Amygdala (tissue), 56 donors: ENCODE measurements around the gene KIAA1671.

Source experiments
- DNase-seq, 56 donors: peaks; one replicate each; lab custom pipeline; 2025; lab: John Stamatoyannopoulos, UW

Gene KIAA1671

DNA sequence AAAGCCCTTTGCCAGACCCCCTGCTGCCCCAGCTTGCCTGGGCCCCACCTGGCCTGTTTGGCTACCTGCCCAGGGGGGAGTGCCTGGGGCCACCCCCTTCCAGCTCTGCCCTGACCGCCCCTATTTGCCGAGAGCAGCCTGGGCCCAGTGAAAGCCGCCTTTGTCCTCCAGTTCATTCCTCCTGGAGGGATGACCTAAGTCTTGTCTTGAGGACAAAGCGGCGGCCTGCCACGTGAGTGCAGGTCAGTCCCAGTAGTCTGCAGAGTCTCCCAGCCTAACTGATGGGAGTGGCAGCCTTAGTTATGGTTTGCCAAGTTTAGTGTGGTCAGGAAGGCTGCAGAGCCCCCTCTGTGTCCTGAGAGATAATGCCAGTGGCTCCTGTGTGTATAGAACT lies 131.3 kb downstream of the KIAA1671 start:
- peak in 27 of 56 donors; percentile 5 to 70 (median 32) for DNase-seq

DNA sequence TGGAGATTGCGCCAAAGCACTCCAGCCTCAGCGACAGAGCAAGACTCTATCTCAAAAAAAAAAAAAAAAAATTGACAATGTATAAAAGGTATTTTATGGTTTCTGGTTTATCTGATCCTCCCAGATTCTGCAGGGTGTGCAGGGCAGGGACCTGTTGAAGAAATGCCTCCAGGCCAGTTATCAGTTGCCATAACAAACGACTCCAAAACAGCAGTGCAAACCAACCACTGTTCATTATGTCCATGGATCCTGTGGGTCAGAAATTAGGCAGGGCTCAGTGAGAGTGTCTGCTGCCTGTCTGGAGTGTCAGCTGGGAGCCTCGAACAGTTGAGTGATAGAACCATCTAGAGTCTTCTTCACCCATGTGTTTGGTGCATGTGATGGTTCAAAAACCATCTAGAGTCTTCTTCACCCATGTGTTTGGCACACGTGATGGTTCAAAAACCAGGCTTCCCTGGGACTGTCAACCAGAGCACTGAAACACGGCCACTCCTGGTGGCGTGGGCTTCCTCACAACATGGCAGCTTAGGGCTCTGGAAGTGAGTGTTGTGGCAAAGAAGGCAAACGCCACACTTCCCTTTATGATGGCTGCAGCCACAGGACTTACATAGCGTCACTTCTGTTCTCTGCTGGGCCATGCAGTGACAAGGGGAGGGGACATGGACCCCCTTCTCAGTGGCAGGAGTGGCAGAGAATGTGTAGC lies 132.0 kb downstream of the KIAA1671 start:
- no peak for DNase-seq

DNA sequence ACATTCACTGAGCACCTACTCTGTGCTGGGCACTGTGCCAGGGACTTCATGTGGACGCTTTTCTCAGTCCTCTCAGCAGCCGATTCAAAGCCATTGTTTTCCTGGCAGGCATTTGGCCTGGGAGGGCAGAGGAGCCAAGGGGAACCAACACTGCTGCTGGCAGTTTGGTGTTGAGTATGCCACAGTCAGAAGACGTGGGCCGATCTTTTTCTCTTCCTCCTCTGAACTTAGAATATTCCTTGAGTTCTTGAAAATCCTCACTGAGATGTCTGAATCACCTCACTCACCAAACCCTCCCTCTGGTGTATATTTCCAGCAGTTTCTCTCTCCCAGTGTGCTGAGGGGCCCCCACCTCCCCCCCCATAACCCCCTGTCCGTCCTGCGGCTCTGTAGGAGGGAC lies 132.6 kb downstream of the KIAA1671 start:
- DNase-seq = no peak

DNA sequence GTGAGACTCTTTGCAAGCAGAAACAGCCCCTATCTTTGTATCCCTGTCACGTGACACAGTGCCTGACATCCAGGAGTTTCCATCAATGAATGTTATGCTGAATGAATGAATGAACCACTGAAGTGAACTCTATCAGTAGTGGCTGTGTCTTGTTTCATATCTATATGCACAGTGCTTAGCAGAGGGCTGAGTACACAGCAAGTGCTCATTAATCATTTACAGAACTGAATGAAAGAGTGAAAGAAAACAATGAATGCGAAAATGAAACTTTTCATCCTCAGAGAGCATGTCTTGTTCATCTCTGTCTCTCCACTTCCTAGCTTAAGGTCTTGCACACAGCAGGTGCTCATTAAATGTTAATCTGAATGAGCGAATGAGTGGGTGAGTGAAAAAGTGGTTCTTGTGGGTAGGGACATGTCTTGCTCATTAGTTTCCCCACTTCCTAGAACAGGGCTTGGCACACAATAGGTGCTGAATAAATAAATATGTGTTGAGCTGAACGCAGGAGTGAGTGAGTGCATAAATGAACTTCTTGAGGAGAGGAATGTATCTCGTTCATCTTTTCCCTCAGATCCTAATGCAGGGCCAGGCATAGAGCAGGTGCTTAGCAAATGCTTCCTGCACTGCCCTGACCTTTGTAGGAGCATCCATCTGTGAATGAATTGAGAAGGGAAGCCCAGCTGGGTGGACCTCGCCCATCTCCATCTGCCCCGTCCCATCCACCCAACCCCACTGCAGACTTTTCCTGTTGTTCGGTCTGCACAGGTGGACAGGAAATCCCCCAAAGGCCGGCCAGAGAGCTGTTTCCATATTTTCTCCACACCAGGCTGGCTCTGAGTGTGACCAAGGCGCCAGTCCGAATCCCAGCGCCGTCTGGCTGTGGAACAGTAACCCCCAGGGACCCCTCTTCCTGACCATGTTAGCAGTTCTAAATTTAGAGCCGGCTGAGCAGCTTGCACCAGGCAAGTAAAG lies 133.7 kb downstream of the KIAA1671 start:
- no peak for DNase-seq

DNA sequence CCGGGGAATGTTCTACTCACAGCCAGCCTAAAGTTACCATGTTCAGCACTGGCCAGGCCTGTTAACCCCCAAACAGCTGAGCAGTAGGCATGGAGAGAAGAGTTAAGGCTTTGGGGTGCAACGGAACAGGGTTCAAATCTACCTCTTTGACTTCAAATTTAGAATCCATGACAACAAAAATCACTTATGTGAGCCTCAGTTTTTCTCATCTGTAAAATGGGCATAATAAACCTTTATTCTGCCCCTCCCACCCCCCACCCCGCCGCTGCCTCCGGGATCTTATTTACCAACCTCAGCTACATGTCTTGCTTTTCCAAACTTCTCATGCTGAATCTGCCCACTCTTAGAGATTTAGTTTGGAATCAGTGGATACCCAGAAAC lies 134.4 kb downstream of the KIAA1671 start:
- no peak for DNase-seq

DNA sequence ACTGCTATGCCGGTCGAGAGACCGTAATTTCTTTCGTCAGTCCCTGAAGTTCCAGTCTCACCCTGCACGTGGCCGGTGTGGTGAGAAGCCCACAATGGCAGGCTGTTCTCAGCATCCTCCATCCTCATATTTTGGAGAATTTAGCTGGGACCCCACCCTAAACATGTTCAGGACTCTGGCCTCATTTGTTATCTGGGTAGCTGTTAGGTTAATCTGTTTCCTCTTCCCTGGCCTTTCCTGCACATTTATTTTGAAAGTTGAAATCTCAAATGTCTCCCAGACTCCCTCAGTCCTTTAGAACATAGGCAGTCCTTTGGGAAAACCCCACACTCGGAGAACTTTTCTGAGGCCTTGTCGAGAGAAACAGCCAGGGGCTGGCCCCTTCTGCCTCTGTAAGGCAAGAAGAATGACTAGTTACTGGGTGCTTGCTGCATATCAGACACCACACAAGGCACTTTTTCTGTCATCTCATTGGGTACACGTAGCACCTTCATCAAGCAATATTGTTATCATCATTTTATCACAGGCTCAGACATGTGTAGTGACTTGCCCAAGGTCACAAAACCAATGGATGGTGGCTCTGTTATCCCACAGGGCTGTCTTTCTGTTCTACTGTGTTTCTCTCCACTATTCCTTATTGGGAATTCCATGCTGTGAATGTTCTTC lies 137.8 kb downstream of the KIAA1671 start:
- no peak for DNase-seq

DNA sequence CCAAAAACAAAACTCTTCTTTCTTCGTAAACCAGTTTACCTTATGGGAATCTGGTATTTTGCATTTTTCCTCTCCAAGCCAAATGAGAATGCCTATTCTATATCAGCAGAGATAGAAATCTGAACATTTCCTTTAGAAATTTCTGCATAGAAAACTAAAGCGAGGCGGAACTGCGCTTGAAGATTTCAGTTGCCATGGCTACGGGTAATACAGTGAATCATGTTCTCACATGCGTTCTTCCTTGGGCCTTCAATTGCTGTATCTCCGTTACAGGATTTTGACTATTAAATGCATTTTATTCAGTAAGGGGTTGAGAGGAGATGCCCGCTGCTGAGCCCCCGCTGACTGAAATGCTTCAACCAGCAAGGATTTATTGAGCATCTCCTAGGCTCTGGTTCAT lies 138.9 kb downstream of the KIAA1671 start:
- peak in 8 of 56 donors; percentile 14 to 47 (median 30) for DNase-seq

DNA sequence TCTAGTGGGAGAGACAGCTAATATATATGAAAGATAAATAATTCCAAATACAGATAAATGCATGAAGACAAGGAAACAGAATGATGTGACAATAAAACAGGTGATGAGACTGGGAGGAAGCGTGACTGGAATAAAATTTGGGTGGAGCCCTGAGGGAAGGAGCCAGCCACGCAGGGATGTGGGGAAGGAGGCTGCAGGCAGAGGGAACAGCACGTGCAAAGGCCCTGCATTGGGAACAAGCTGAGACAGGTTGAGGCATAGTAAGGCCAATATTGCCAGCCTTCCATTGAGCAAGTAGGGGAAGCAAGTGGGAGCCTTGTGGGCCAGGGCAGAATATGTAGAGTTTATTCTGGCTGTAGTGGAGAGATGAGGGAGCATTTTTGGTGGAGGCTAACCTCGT lies 139.6 kb downstream of the KIAA1671 start:
- DNase-seq = no peak

DNA sequence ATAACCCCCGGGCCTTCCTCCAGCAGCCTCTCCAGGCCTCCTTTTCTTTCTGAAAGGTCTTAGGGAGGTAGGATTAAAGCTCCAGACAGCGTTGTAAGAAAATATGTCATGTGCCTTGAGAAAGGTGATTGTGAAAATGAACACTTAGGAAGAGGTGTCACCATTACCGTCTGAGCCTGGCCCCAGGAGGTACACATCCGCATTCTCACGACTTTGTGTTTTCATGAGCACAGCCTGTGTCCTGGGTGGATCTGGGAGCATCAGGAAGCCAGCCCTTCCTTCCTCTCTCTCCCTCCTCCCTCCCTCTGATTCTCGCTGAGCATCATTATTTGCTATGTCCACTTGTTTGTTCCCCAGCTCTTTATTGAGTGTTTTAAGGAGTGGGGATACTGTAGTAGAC lies 142.1 kb downstream of the KIAA1671 start:
- no peak for DNase-seq

DNA sequence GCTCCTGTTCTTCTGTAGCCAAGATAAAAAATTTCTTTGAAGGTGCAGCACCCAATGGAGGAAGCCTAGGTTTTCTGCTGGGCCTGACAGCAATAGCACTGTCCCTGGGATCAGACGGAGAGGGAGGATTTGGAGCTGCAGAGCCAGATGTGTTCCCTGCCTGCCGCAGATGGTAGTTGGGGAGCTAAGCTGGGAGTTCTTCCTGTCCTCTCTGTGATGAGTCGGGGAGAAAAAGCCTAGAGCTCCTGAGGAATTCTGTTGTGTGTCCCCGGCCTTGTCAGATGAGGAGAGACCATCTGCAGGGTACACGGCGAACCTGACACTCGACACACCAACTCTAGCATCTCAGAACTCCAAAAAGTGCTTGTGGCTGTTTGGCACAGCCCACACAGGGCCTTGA lies 143.4 kb downstream of the KIAA1671 start:
- DNase-seq = no peak

DNA sequence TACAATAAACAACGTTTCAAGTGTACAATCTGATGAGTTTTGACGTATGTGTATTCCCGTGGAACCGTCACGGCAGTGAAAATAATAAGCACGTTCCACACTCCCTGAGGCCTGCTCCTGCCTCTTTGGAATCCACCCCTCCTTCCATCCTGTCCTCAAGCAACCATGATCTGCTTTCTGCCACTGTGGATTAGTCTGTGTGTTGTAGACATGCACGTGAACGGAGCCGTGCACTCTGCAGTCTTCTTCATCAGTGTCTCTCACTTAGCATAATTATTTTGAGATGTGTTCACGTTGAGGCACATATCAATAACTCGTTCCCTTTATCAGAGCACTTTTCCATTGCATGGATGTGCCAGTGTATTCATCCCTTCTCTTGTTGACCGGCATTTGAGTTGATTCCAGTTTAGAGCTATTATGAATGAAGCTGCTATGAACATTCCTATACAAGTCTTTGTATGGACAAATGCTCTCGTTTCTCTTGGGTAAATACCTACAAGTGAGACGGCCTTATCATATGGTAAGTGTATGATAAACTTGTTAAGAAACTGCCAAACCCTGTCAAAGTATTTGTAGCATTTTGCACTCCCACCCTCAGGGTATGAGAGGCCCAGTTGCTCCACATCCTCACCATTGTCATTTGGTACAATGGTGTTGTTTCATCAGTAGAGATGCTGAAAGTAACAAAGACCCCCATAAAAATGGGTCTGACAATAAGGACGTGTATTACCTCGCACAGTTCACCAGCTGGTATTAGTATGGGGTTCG lies 144.3 kb downstream of the KIAA1671 start:
- DNase-seq = no peak

DNA sequence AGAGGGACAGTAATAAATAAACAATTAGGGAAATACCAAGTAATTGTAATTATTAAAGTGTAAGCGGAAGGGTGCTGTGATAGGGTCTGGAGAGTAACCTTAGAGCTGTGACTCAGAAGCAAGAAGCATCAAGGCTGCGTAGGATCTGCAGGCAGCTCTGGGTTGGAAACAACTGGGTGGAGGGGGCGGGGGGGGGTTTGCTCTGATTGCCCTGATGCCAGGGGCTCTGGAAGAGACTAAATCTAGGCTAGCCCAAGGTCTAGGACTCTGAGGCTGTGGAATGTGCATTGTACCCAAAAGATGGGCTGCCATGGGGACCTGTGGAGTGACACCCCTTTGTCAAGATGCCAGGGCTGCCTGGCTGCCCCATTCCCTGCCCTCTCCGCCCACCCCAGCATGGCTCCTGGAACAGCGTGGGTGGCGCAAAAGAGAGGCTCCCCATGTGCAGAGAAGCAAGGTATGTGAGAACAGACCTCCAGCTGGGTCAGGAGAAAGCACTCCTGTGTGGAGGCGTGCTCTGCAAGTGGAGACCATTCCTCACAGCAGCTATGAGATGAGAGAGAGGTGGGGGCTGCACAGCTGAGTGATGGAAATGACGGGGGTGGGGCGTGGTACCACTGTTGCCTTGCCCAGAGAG lies 146.0 kb downstream of the KIAA1671 start:
- DNase-seq = peak in 5 of 56 donors; percentile 18 to 38 (median 29)

DNA sequence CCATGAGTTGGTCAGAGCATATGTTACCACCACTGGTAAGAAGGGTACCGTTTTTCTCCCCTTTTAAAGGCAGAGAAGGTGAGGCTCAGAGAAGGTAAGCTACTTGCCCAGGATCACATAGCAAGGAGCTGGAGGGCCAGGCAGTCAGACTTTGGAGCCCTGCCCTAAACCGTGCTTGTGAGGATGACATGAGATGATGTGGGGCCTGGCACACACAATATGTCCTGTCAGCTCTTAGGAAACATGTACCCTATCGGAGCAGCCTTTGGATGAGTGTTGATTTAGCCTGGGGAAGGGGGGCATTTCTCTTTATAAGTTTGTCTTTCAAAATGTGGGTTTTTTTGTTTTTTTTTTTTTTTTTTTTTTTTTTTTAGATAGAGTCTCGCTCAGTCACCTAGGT lies 146.7 kb downstream of the KIAA1671 start:
- no peak for DNase-seq

DNA sequence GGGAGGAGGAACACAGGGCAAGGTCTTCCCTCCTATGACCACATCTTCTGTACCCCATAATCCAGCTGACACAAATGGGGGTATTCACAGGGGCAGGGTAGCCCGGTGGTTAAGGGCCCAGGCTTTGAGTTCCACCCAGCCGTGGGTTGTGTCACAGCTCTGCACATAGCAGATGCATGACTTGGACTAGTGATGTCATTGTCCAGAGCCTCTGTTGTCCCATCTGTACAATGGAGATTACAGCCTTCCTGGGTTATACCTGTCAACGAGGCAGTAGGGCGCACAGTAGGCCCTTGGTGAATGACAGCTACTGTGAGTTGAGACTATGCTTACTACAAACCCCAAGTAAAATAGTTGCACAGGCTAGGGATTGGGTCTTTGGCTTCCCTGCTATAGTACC lies 147.9 kb downstream of the KIAA1671 start:
- DNase-seq = no peak

DNA sequence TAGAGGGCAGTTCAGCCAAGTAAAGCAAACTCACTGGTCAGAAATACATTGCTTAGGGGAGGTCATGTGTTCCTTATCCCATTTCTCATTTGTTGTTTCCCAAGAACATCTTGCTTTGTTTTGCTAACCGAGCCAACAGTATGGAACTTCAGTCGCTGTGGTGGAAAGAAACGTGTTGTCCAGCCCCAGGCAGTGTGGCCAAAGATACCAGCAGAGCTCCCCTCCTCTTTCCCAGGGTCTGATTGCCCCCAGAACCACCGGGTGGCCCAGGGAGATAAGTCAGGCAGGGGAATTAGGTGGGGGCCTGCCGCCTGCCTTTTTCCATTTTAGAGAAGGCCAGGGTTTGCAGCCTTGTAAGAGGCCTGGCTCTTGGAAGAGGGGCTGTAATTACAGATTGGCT lies 148.4 kb downstream of the KIAA1671 start:
- no peak for DNase-seq

DNA sequence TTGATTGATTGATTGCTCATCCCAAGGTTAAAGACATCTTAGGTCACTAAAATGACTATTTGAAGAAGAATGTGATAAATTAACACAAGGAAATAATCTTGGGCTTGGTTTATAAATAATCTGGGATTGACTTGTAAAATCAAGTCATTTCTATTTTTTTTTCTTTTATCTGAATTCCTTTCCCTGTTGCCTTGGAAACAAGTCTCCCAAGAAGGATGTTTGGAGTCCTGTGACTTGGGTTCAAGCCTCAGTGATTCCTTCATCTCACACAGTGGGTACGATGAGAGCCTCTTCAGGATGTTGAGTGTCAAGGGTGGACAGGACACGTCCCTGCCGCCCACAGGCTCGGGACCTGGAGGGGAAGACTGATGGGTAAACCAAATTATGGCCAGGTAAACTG lies 149.0 kb downstream of the KIAA1671 start:
- no peak for DNase-seq

DNA sequence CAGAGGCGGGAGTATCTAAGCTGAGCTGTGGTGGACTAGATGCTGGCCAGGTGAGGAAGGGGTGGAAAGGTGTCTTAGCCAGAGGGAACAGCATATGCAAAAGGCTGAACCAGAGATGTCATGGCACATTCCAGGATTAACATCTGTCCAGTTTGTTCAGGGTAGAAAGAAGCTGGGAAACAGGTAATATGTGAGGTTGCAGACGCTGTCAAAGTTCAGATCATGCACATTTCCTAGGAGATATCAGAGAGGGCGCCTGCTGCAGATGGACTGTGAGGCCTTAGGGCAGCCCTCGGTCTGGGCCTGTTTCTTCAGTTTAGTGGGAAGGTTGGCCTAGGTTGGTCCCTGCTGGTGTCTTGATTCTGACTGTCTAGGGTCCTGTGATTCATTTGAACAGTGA lies 149.5 kb downstream of the KIAA1671 start:
- no peak for DNase-seq

DNA sequence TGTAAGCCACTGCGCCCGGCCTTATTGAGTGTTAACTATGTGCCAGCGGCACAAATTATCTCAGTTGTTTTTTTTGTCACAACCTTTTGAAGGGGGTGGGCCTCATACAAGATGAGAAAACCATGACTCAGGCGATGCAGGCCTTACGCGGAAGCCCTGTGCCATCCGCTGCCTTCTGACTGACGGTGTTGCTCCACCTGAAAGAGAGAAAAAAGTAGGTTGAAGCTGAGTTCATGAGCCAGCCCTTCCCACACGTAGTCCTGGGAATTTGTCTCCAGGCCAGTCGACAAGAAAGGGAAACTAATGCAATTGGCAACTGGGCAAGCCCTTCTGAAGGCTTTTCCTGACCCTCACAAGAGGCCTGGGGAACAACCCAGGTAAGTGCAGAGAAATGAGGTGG lies 150.2 kb downstream of the KIAA1671 start:
- DNase-seq = no peak

DNA sequence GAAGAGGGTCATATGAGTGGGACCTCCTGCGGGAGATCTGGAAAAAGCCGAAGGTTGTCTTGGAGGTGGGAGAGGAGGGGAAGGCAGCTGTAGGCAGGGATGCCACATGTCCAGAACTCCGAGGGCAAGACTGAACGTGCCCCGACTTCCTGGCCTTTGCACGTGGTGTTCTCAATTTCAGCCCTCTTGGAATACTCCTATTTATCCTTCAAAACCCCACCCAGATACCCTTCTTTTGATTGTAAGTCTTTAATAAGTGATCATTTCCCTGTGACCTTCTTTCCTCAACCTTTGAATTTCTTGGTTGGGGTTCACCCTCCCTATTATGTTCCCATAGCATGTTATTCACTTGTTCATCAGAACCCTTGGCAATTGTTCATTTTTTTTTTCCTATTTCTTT lies 151.9 kb downstream of the KIAA1671 start:
- DNase-seq = no peak
